ENCODE results near the gene QPCT.

The QPCT gene

GRCh38 chr2:37325625-37326071 is 18.8 kb upstream of the QPCT start:
- DNase-seq = no peak

GRCh38 chr2:37326285-37326684 is 18.1 kb upstream of the QPCT start:
- DNase-seq = peak; percentile 49

DNA sequence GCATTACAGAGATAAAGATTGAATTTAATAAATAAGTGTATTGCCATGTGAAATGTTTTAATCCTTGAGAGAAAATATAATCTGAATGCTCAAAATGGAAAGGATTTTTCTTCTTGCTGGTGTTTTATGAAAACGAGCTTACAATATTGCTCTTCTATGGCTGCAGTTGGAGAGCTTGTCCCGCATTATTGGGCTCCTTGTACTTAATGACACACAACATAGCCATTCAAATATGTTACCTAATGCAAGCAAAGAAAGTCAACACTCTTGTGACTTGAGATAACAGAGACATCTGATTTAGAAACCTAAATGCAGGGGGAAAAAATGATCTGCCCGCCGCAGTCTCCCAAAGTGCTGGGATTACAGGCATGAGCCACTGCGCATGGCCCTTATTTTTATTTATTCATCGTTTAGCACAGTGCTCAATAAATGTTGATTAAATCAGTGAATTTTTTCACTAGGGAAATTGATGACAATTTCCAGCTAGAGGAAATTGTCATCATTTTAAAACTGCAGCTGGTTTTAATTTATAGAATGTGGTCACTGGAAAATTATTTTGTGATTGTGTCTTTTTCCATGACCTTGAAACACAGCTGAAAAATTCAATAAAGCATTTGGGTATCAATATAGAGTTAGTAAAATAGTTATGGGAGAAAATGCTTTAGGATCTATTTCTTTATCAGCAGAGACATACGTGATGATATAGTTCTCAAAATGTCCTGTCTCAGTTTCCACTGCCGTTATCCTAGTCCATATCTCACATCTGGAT is 17.4 kb upstream of the QPCT start:
- no peak for DNase-seq

DNA sequence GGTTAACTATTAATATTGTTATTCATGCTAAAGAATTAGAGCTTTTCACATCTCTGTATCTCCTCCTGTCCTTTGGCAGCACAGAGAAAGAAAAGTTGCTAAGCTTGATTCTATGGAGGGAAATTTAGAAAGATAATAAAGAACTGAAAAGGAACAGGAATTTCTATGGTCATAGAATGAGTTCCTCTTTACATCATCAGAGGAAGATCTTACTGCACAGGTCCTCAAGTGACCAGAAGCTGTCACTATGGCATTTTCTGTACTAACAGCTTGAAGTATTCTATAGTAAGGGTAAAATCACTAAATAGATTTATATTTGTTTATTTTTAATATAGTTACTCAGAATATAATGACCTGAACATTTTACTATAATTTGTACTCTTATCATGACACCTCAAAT is 13.7 kb upstream of the QPCT start:
- DNase-seq = no peak

DNA sequence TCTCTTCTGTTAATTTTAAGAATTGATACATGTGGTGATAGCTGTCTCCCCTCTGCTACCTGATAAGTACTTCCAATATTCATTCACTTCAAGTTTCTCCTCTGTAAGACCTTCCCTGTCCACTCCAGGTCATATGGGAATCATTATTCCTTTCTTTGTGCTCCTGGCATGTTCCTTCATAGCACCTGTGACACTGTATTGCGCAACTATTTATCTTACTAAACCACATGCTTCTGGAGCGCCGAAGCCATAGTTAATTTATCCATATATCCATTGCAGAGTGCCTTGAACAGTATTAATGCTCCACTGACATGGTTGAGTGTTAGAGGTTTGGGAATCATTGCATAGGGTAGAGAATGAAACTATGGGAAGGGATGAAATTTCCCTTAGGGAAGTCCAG is 11.9 kb upstream of the QPCT start:
- DNase-seq = no peak

DNA sequence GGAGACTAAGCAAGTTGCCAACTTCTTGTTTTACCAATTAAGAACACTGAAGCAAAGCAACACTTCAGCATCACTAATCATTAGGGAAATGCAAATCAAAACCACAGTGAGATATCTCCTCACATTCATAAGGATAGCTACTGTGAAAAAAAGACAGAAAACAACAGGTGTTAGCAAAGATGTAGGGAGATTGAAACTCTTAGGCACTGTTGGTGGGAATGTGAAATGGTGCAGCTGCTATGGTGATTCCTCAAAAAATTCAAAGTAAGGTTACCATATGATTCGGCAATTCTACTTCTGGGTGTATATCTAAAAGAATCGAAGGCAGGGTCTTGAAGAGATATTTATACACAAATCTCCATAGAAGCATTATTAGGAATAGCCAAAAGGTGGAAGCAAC is 11.2 kb upstream of the QPCT start:
- no peak for DNase-seq

- no peak for DNase-seq
Measured at GRCh38 chr2:37335604-37336003, 8.8 kb upstream of the QPCT start.

DNA sequence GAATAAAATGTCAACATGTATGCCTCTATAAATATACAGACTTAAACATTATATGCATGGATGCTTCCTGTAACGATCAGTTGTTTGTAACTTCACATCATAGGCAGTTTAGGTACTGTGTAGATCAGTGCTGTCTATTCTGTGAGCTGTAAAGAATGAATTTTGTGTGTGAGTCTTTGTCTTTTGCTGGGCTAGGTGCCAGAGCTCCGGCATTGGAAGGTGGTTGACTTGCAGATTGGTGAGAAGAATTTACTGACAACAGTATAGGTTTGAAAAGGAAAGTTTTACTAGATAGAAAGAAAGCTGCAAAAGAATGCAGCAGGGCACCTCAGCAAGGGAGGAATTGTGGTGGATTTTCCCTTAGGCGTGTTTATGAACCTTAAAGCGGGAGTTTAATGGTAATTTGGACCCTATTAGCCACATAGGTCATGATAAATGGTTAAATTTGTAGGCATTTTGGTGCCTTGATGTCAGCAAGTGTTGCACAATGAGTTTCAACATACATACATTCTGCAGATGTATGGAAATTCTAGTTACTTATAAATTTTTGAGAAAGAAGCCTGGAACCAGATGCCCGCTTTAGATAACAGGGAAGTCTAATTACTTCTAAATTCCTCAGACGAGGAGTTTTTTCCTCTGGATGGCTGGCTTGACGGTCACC is 6.7 kb upstream of the QPCT start:
- DNase-seq = no peak

GRCh38 chr2:37338933-37339332 is 5.5 kb upstream of the QPCT start:
- DNase-seq = no peak

GRCh38 chr2:37340637-37341036 is 3.8 kb upstream of the QPCT start:
- DNase-seq = no peak

- DNase-seq = no peak
Measured at GRCh38 chr2:37342591-37343220, 1.7 kb upstream of the QPCT start.

- DNase-seq = peak; percentile 15
Measured at GRCh38 chr2:37343537-37344434, 644 bp upstream of the QPCT start.

- DNase-seq = no peak
Measured at GRCh38 chr2:37348155-37348554, 3.7 kb downstream of the QPCT start.

DNA sequence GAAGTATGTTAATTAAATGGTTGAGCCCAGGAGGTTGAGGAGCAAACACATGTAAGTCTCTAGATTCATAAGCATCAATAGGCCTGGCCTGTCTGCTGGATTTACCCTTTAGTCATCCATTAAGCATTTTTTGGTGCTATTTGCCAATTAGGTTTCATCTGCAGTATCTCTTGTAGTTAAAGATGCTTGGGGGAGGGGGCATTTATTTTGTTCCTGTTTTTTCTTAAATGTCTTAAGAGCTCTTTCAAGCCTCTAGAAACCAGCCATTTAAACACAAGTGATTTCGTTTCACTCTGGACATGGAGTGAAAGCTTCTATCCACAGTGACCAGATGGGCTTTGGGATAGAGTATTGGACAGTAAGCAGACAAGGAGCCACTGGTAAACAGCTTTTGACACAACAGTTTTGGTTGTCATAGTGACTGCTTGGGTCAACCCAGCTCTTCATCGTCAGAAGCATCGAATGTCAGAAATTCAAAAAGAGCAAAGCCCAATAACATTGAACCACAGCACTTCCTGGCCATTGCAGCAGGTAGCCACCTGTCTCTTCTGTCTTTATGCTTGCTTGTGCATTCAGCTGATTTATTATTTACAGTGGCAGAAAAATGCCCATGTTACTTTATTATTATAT is 4.9 kb downstream of the QPCT start:
- no peak for DNase-seq

DNA sequence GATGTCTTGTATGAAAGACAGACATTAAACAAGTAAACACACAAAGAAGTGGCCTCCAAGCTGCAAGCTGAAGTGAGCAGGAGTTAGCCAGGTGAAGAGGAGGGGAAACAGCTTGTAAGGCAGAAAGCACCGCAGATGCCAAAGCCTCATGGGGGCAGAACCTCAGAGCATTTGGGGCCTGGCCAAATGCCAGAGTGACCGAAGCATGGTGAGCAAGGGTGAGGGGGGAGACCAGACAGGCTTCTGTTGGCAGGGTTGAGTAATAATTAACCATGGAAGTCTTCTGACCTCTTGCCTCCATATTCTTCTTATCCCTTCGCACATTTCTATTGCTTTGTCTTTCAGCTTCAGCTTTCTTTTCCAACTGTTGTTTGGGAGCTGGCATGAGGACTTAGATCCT is 5.6 kb downstream of the QPCT start:
- DNase-seq = peak; percentile 37

DNA sequence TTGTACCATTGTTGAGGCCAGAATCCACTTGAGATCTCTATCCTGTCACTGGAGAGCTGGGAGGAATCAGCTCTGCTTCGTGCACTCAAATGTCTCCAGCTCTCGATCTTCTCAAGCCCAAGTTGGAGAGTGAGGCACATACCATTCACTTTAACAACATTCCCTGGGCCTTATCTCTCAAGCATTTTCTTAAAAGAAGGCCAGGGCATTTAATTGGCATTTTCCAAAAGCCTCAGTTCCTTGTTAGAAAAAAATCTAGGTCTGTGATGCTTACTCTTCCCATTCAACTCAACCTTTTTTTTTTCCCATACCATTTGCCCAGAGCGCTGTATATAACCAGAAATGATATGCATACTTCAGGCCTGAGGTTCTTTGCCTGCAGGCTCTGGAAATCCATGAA is 10.1 kb downstream of the QPCT start:
- no peak for DNase-seq

- DNase-seq = no peak
Measured at GRCh38 chr2:37355735-37356134, 11.3 kb downstream of the QPCT start.

GRCh38 chr2:37356299-37356698 is 11.9 kb downstream of the QPCT start:
- no peak for DNase-seq

- no peak for DNase-seq
Measured at GRCh38 chr2:37357069-37357468, 12.6 kb downstream of the QPCT start.

- DNase-seq = no peak
Measured at GRCh38 chr2:37357530-37357929, 13.1 kb downstream of the QPCT start.

DNA sequence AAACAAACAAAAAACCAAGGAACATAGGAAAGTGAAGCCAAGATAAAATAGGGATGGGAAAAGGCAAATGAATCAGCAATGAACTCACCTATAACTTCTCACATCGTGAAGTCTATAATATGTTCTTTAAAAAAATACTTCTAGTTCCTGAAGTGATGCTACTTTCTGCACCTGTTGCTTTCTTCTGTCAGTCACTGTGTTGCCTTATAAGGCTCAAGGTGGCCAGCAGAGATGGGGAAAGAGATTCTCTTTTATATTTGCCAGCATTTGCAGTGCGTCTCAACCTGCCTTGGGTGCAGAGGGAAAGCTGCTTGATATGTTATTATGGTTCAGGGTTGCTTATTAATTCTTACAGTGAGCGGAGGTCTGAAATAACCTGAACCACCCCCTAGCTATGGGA is 14.0 kb downstream of the QPCT start:
- no peak for DNase-seq

- no peak for DNase-seq
Measured at GRCh38 chr2:37361216-37361815, 16.9 kb downstream of the QPCT start.

Measured in DMS 273 treated with DMSO at 0.1 percent for 48 hours (cell line).